GM21528 (cell line): Measurements from ENCODE around the gene IGF2BP1.
"Not testable (repeated sequence)": the region's sequence is repeated elsewhere in the genome, so short reads cannot be mapped to it uniquely, and the experiment has no call there.

Experiments
- ATAC-seq: cut with Tn5 transposase; IDR thresholded peaks from one replicate; pipeline ENCODE4 v1.9.1; 2021; ENCODE audit warnings: mild to moderate bottlenecking, moderate library complexity; ENCODE audit not compliant: unreplicated experiment, low FRiP score

IGF2BP1 gene

DNA sequence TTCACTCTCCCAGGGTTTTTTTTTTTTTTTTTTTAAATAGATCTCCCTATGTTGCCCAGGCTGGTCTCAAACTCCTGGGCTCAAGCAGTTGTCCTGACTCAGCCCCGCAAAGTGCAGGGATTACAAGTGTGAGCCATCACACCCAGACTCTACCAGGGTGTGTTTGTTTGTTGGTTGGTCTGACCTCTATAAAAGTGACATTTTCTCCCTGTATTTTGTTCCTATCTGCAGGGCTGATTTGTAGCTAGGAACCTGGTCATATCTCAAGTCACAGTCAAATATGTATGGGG lies 89.1 kb downstream of the IGF2BP1 start:
- no peak for ATAC-seq

DNA sequence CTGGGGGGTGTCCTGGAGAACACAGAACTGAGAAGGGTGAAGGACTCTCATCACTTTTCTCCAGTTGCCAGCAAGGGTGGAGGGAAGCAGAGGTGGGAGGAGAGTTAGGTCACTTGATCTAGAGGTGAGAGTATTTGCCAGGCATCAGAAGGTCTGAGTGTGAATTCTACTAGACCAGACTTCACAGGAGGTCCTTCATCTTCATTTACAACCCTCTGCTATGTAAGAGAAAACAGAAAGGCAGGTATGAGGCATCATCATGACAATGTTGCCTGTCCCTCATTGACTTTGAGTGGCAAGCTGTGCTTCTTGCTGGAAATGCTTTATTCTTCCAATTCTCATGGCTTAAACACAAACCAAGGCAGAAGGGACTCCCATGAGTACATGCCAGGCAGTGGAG lies 89.5 kb downstream of the IGF2BP1 start:
- no peak for ATAC-seq

DNA sequence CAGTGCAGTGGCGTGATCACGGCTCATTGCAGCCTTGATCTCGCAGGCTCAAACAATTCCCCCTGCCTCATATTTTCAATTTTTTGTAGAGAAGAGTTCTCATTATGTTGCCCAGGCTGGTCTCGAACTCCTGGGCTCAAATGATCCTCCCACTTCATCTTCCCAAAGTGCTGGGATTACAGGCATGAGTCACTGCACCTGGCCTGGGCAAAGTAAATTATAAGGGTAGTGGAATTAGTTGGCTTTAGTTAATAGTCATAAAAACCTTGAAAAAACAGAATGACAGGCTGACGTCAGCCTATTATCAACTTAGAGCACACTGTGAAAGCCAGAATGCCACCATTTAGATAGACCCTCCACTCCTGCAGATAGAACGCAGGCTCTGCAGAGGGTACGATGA lies 91.9 kb downstream of the IGF2BP1 start:
- ATAC-seq, result no peak

DNA sequence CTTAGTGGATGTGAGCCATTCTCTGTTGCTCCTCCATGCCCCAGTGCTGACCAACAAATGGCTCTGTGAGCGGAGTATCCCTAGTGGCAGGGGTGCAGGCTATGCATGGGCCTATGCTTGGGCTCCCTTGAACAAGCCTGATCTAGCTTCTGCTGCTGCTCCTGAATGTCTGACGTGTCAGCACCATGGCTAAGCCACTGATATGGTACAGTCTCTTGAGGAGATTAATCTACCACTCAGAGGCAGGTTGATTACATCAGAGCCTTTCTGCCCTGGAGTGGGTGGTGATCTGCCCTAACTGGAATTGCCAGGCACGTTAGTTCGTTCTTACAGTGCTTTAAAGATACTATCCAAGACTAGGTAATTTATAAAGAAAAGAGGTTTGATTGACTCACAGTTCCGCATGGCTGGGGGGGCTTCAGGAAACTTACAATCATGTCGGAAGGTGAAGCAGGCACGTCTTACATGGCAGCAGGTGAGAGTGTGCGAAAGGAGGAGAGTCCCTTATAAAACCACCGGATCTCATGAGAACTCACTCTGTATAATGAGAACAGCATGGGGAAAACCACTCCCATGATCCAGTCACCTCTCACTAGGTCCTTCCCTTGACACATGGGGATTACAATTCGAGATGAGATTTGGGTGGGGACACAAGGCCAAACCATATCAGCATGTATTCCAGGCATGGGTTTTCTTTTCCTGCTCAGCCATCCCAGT lies 93.9 kb downstream of the IGF2BP1 start:
- no peak for ATAC-seq

DNA sequence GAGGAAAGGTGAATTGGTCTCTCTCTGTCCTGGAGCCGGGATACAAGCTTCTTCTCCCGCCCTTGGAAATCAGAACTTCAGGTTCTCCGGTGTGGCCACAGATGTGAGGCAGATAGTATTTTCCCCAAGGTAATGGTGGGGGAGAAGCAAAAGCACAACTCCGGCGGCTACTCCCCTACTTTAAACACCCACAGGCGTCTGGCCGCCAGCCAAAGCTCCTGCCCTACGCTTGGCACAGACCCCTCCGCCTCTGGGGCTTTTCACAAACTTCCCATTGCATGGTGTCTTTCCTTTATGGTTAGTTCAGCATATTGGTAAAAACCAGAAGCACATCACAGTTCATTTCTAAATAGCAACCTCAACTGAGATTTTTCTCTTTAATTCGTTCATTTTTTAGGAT lies 95.9 kb downstream of the IGF2BP1 start:
- ATAC-seq, result no peak

DNA sequence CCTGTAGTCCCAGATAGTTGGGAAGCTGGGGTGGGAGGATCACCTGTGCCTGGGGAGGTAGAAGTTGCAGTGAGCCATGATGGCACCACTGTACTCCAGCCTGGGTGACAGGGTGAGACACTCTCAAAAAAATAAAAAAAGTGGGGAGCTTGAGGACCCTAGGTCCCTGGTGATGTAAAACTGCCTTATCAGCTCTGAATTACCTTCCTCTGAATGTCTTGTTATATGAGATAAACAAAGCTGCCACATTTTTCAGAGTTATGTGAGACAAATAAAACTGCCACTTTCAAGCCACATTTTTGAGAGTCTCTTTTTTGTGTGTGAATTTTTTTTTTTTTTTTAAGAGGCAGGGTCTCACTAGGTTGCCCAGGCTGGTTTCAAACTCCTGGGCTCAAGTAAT lies 103.4 kb downstream of the IGF2BP1 start:
- ATAC-seq, result no peak

DNA sequence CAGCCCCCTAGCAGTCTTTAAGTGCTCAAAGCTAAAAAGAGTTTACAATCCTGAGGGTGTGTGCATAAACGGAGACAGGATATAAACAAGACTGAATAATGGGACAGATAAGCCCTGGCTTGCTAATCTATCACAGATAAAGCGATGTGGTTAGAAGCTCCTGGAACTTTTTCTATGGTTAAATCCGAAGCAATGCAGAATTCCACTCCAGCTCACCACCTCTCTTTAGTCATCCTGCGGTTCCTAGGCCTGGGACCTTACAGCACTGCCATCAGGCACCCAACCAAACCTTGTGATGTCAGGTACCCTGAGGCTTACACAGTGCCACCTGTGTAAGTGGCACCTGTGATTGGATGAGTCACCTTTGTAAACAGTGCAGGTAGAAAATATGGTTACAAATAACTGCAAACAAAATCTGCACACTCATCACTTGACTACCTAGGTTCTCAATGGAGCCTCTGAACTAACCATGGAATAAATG lies 103.9 kb downstream of the IGF2BP1 start:
- ATAC-seq, result no peak

DNA sequence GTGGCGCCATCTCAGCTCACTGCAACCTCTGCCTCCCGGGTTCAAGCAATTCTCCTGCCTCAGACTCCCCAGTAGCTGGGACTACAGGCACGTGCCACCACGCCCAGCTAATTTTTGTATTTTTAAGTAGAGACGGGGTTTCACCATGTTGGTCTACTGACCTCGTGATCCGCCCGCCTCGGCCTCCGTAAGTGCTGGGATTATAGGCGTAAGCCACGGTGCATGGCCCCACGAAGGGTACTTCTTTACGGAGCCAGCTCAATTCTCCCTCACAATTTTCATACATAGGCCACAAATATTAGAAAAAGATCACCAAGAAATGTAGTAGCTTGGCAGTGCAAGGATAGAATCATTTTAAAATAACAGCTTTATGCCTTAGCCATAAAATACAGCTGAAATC lies 106.2 kb downstream of the IGF2BP1 start:
- ATAC-seq, result not testable (repeated sequence)

DNA sequence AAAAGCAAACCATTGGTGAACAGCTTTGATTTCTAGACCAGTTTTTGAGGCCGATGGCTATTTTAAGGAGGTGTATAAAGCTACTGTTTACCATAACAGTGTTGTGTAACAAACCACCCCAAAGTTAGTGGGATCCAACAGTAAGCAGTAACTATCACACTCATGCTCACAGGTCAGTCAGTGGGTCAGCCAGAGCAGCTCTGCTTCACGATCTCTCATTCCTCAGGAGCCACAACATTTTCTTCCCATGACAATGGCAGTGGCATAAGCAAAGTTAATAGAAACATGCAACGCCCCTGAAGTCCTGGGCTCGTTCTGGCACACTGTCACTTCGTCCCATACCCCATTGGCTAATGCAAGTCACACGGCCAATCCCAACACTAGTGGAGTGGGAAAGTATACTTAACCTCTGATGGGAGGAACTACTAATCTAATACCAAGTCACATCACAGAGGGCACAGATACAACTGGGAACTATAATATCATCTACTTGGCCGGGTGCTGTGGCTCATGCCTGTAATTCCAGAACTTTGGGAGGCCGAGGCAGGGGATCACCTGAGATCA lies 107.4 kb downstream of the IGF2BP1 start:
- ATAC-seq, result no peak
